Astrocyte of the spinal cord (primary cell): ENCODE measurements around the gene SEZ6L2.

Experiments used
- DNase-seq: peaks from one replicate; pipeline ENCODE4 v3.0.0; 2011; ENCODE audit warnings: low read depth, low spot score
- H3K4me3 ChIP-seq: 2 replicates; pipeline ENCODE4 v1.5.1; 2011; ENCODE audit warnings: low read depth, mild to moderate bottlenecking, low read length, moderate library complexity
- in situ Hi-C: cut with HindIII; loops from 2 replicates; pipeline ENCODE4 v1.10.0; 2017; ENCODE audit warnings: low sequenced_read_pairs
- TF ChIP-seq, protein P1 (sequence below): IDR thresholded peaks from 2 replicates; pipeline ENCODE4 v1.5.1; 2012; ENCODE audit warnings: low read depth, mild to moderate bottlenecking, low read length, inconsistent platforms

SEZ6L2 gene

DNA sequence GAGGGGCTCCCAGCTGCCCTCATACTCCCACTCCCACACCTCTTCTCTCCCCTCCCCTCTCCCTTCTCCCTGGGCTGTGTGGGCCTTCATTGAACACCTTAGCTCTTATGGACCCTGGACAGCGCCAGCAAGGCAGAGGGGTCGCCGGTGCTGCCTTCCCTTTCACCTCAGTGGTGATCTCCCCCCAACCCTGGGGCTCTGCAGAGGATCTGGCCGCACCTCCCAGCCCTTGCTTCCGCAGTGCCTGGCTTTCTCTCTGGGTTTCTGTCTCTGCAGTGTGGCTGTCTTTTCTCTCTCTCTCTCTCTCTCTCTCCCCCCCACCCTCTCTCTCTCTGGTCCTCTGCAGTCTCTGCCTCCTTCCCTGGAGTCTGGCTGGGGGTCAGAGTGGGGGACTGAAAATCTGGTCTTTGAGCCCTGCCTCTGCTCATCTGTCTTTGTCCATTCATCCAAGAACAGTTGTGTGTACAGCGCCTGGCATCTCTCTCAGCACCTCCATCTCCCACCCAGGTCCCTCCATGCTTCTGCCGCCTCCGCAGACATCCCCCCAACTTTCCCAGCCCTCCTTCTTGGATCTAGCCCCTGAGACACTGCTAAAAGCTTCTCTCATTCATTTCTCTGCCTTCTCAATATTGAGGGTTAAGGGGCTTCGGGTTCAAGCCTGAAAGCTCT is 1.1 kb downstream of the SEZ6L2 start:
- peak overlapping the region; percentile 32 for H3K4me3 ChIP-seq
- in situ Hi-C loops, result no loop called here
- DNase-seq, result no peak
- TF ChIP-seq, protein P1, sequence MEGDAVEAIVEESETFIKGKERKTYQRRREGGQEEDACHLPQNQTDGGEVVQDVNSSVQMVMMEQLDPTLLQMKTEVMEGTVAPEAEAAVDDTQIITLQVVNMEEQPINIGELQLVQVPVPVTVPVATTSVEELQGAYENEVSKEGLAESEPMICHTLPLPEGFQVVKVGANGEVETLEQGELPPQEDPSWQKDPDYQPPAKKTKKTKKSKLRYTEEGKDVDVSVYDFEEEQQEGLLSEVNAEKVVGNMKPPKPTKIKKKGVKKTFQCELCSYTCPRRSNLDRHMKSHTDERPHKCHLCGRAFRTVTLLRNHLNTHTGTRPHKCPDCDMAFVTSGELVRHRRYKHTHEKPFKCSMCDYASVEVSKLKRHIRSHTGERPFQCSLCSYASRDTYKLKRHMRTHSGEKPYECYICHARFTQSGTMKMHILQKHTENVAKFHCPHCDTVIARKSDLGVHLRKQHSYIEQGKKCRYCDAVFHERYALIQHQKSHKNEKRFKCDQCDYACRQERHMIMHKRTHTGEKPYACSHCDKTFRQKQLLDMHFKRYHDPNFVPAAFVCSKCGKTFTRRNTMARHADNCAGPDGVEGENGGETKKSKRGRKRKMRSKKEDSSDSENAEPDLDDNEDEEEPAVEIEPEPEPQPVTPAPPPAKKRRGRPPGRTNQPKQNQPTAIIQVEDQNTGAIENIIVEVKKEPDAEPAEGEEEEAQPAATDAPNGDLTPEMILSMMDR, result no peak

DNA sequence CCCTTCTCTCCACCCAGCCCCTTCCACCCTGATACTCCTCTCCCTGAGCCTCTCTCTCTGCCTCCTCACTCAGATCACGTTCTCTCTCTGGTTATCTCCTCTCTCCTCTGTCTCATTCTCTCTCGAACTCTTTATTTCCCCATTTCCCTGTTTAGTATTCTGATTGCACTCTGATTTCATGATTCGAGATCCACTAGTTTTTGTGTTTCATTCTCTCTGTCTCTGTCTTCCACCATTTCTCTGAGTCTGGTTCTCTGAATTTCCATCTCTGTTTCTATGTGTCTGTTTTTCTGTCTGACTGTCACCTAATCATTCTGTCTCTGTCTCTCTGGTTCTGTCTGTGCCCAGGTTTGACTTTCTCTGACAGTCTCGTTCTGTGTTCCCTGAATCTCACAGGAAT is 2.0 kb downstream of the SEZ6L2 start:
- in situ Hi-C loops, result no loop called here
- DNase-seq, result no peak
- TF ChIP-seq, protein P1, result no peak
- H3K4me3 ChIP-seq, result no peak overlapping the region

DNA sequence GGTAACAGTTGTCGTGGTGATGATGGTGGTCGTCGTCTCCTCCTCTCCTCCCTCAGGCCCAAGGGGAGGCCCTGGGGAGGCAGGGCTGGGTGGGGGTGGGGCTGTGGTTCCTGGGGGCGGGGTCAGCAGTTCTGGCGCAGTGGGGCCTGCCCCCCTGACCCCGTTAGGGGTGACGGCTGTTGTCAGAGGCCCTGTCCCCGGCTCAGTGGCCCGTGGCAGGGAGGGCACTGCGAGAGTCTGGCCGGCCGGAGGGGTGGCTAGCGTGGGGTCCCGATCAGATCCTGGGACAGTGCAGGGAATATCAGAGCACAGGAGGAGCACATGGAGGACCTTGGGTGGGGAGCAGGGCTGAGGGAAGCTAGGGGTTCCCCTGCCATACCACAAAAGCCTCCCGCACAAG is 2.5 kb downstream of the SEZ6L2 start:
- in situ Hi-C loops, result no loop called here
- TF ChIP-seq, protein P1, result no peak
- DNase-seq, result no peak
- H3K4me3 ChIP-seq, result no peak overlapping the region

DNA sequence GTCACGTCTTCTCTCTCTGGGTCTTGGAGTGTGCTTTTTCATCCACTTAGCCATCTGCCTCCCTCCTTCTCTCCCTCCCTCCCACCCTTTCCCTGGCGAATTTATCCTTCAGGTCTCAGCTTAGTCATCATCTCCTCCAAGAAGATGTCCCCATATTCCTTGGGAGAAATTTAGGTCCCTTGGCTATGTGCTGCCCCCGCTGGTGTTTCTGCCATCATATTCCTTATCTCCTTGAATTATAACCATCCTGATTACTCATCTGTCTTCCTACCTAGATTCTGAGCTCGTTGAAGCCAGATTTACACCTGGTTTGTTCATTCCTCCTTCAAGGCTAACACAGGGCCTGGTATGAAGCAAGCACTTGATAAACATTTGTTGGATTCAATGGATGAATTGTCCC is 5.0 kb downstream of the SEZ6L2 start:
- in situ Hi-C loops, result no loop called here
- H3K4me3 ChIP-seq, result no peak overlapping the region
- TF ChIP-seq, protein P1, result no peak
- no peak for DNase-seq

DNA sequence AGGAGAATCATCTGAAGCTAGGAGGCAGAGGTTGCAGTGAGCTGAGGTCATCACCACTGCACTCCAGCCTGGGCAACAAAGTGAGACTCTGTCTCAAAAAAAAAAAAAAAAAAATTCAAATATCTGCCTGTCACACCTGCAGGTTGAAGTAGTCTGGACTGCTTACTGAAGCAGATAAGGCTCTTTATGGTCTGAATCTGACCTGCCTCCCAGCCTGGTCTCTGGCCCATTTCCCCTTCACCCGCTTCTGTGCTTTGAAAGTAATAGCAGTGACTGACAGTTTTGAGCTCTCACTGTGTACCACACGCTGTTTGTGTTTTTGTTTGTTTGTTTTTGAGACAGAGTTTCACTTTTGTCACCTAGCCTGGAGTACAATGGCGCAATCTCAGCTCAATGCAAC is 5.8 kb downstream of the SEZ6L2 start:
- TF ChIP-seq, protein P1, result no peak
- no peak overlapping the region for H3K4me3 ChIP-seq
- in situ Hi-C loops, result no loop called here
- DNase-seq, result no peak

DNA sequence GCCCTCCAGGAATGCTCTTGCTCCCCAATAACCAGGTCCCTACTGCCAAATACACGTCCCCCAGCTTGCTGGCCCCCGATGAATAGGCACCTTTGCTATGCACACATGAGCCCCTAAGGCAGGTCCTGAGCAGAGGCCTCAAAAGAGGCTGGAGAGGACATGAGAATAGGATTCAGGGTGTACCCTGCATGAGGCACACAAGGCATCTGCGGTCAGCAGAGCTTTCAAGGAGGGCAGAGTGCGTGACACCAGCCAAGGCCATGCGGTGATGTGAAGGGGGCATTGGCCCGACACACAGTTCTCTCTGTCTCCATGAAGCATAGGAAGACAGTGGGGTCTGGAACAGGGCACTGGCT is 6.9 kb downstream of the SEZ6L2 start:
- no peak for DNase-seq
- TF ChIP-seq, protein P1, result no peak
- in situ Hi-C loops, result no loop called here
- no peak overlapping the region for H3K4me3 ChIP-seq
